Endothelial cell of umbilical vein (primary cell): ENCODE data around the gene MSL1. TPM values are rescaled to one million over a fixed set of nuclear protein-coding genes. Genes with fewer than 3 reads are reported as not detected.
A peak's percentile ranks its signal among the peaks of the same experiment; 100 is the strongest.
"Not testable (repeated sequence)": the region's sequence is repeated elsewhere in the genome, so short reads cannot be mapped to it uniquely, and the experiment has no call there.

ENCODE experiments used
- BruUV-seq: library from RNA; stranded (reverse); fragments of 400-500 nt; replicated peaks from 2 replicates; lab custom pipeline; 2021; lab: Mats Ljungman, UMichigan
- CTCF ChIA-PET: fragments of 300-600, 350-600 bp; sonication (Branson Sonifier 250); formaldehyde crosslinking; loops from one replicate; lab custom pipeline; 2021; ENCODE audit warnings: antibody characterized with exemption, inconsistent platforms; lab: Charles Lee
- POLR2A ChIA-PET: fragments of 300-600, 350-600 bp; sonication (Branson Sonifier 250); formaldehyde crosslinking; loops from one replicate; lab custom pipeline; 2021; ENCODE audit warnings: antibody characterized with exemption, inconsistent platforms; lab: Charles Lee
- DNase-seq: peaks from one replicate; pipeline ENCODE4 v3.0.0-alpha.2; 2011; ENCODE audit warnings: low read depth, low spot score
- FAIRE-seq: peaks from 2 replicates; lab custom pipeline; 2011; peaks lifted over from hg19 to GRCh38; lab: Jason Lieb, UNC
- H2AFZ ChIP-seq: 2 replicates; pipeline ENCODE4 v1.6.0; 2012; ENCODE audit warnings: low read depth, low read length, control low read depth, inconsistent platforms
- H3K27ac ChIP-seq: 2 replicates; pipeline ENCODE4 v1.5.1; 2011; ENCODE audit warnings: low read depth, mild to moderate bottlenecking, control low read depth, low read length, moderate library complexity; ENCODE audit not compliant: insufficient read depth
- H3K27me3 ChIP-seq, 2 experiments: 2 replicates each; pipeline versions ENCODE4 v1.6.0 to v1.6.1; 2011; ENCODE audit warnings: low read length in 2 of 2, mixed read lengths in 1 of 2; ENCODE audit not compliant: control insufficient read depth in 2 of 2, insufficient read depth in 2 of 2
- H3K36me3 ChIP-seq, 2 experiments: 2 replicates in 1 of 2; 3 replicates in 1 of 2; pipeline ENCODE4 v1.5.1; 2011; ENCODE audit warnings: low read length in 2 of 2, mild to moderate bottlenecking in 1 of 2, moderate library complexity in 1 of 2; ENCODE audit not compliant: control insufficient read depth in 2 of 2, insufficient read depth in 2 of 2; ENCODE audit errors: extremely low read depth in 1 of 2
- H3K4me1 ChIP-seq: 3 replicates; pipeline ENCODE4 v1.5.1; 2011; ENCODE audit warnings: mild to moderate bottlenecking, low read length; ENCODE audit not compliant: control insufficient read depth, insufficient read depth; ENCODE audit errors: extremely low read depth
- H3K4me2 ChIP-seq: 2 replicates; pipeline ENCODE4 v1.6.1; 2011; ENCODE audit warnings: low read length, control low read depth, mixed read lengths; ENCODE audit not compliant: insufficient read depth
- H3K4me3 ChIP-seq, 3 experiments: fragments of 200-600 bp in 1 of 3; sonication (generic), shearing (Covaris generic) in 1 of 3; replicated peaks in 1 of 3; 2 replicates each; pipeline ENCODE4 v1.5.1; 2011 to 2016; ENCODE audit warnings: control low read depth in 3 of 3, low read length in 3 of 3, mild to moderate bottlenecking in 2 of 3, inconsistent platforms in 1 of 3, low read depth in 1 of 3, moderate library complexity in 1 of 3; ENCODE audit not compliant: insufficient read depth in 1 of 3
- H3K79me2 ChIP-seq: 2 replicates; pipeline ENCODE4 v1.6.0; 2012; ENCODE audit warnings: low read length, inconsistent platforms; ENCODE audit not compliant: control insufficient read depth, insufficient read depth
- H3K9ac ChIP-seq: replicated peaks from 2 replicates; pipeline ENCODE3; 2011; ENCODE audit warnings: low read length, control low read depth; ENCODE audit not compliant: insufficient read depth; ENCODE audit errors: extremely low read depth
- H3K9me1 ChIP-seq: replicated peaks from 3 replicates; pipeline ENCODE4 v1.6.0; 2011; ENCODE audit warnings: mild to moderate bottlenecking, low read length; ENCODE audit not compliant: control insufficient read depth, insufficient read depth; ENCODE audit errors: extremely low read depth
- H3K9me3 ChIP-seq: replicated peaks from 2 replicates; pipeline ENCODE4 v1.5.1; 2012; ENCODE audit warnings: low read length, inconsistent platforms; ENCODE audit not compliant: control insufficient read depth, insufficient read depth
- H4K20me1 ChIP-seq: replicated peaks from 2 replicates; pipeline ENCODE3; 2011; ENCODE audit warnings: mild to moderate bottlenecking, low read length; ENCODE audit not compliant: control insufficient read depth, insufficient read depth; ENCODE audit errors: extremely low read depth
- FOS ChIP-seq: IDR thresholded peaks from 2 replicates; pipeline ENCODE4 v1.6.1; 2011; ENCODE audit warnings: mild to moderate bottlenecking, low read length, moderate library complexity, borderline replicate concordance; ENCODE audit not compliant: insufficient read depth
- JUN ChIP-seq: IDR thresholded peaks from 2 replicates; pipeline ENCODE4 v1.6.1; 2011; ENCODE audit warnings: borderline replicate concordance, low read depth; ENCODE audit not compliant: insufficient read length, insufficient read depth
- MAX ChIP-seq: IDR thresholded peaks from 2 replicates; pipeline ENCODE4 v1.6.1; 2011; ENCODE audit not compliant: insufficient read depth, insufficient read length
- POLR2A ChIP-seq: IDR thresholded peaks from 2 replicates; pipeline ENCODE4 v1.6.1; 2012; ENCODE audit warnings: low read depth, mild to moderate bottlenecking, control low read depth, low read length
- POLR2AphosphoS5 ChIP-seq: IDR thresholded peaks from 2 replicates; pipeline ENCODE4 v1.6.1; 2012; ENCODE audit warnings: low read depth, mild to moderate bottlenecking, control low read depth, low read length, moderate library complexity; ENCODE audit not compliant: insufficient read depth
- dilution Hi-C: fragments of 300-500 bp; cut with MboI; formaldehyde crosslinking; loops from one replicate; pipeline ENCODE4 v1.15.0; 2019; ENCODE audit warnings: low sequenced_read_pairs; ENCODE audit not compliant: extremely low pct_ligation_motif_present
- intact Hi-C: fragments of 100-400 bp; cut with micrococcal nuclease; formaldehyde crosslinking; loops from one replicate; pipeline ENCODE4 v1.10.0; 2022
- polyA plus RNA-seq, 4 experiments: library from polyadenylated mRNA; depleted of rRNA in 3 of 4; stranded (reverse) in 3 of 4; unstranded in 1 of 4; fragments of >200 nt; gene quantifications; 2 replicates each; pipeline versions ENCODE4 v1.2.1 to v1.2.3, GENCODE V29; 2011 to 2012; ENCODE audit warnings: missing spikeins in 1 of 4
- total RNA-seq: library from RNA; stranded (reverse); gene quantifications from 2 replicates; pipeline ENCODE4 v1.2.3, GENCODE V29; 2021

Gene MSL1
- total and polyA plus RNA-seq, 2 donors (not counting 3 experiments of a cell fraction or from before 2014, with no cell fraction given) = 30.9 to 95.0 TPM

GRCh38 chr17:40139566-40140058 is 17.8 kb downstream of the MSL1 start:
- Histone ChIP-seq H4K20me1 (no peaks in the 10 kb centered on the region), H3K36me3 (peaks cover 7% of the 10 kb centered on the region in 2 experiments), H3K9ac (peak overlapping the region; percentile 53), H3K9me1 (no peaks in the 10 kb centered on the region), H3K9me3 (no peaks in the 10 kb centered on the region), H3K4me1 (peaks cover 17% of the 10 kb centered on the region), H3K4me2 (peak overlapping the region; percentile 72), H3K27ac (peak overlapping the region; percentile 46), H2AFZ (peak overlapping the region; percentile 7), H3K27me3 (no peaks in the 10 kb centered on the region), H3K79me2 (peaks cover 16% of the 10 kb centered on the region), H3K4me3 (peak overlapping the region; percentile 18 to 77 (median 42))
- dilution Hi-C loops = no loop called here
- no peak for DNase-seq
- no peak for FAIRE-seq
- ChIA-PET CTCF (interaction anchor here (0.7 to 2.3 kb wide), 6 partner anchors 13 to 31 kb away, joined by 3 to 21 read pairs (median 5); partner anchors contain the start of gene MSL1), POLR2A (interaction anchor here (0.6 to 2.1 kb wide), 5 partner anchors 16 to 773 kb away, joined by 3 to 11 read pairs (median 5); no protein-coding TSS in a partner anchor)
- BruUV-seq = TSS peak; percentile 61
- no peak for TF ChIP-seq JUN
- TF ChIP-seq FOS = no peak
- TF ChIP-seq MAX = no peak
- TF ChIP-seq POLR2A = no peak
- no peak for TF ChIP-seq POLR2AphosphoS5
- intact Hi-C loops = loop anchor here (1.0 kb wide), 1 partner anchor 18 kb away; the partner anchor contains the start of gene MSL1

GRCh38 chr17:40143166-40143565 is 21.4 kb downstream of the MSL1 start:
- Histone ChIP-seq H3K4me1 (peaks cover 17% of the 10 kb centered on the region), H3K79me2 (peaks cover 41% of the 10 kb centered on the region)
- H2AFZ ChIP-seq, dilution Hi-C loops, DNase-seq, BruUV-seq, H3K9me3 ChIP-seq, CTCF ChIA-PET, H3K9me1 ChIP-seq, FAIRE-seq, H3K4me3 ChIP-seq, POLR2A ChIA-PET, H3K9ac ChIP-seq, H3K4me2 ChIP-seq, intact Hi-C loops, H3K27ac ChIP-seq, H3K36me3 ChIP-seq, H3K27me3 ChIP-seq, H4K20me1 ChIP-seq: not testable (repeated sequence)
